ENCODE measurements around the gene CAPN13.
A peak's percentile ranks its signal among the peaks of the same experiment; 100 is the strongest.

Gene CAPN13

DNA sequence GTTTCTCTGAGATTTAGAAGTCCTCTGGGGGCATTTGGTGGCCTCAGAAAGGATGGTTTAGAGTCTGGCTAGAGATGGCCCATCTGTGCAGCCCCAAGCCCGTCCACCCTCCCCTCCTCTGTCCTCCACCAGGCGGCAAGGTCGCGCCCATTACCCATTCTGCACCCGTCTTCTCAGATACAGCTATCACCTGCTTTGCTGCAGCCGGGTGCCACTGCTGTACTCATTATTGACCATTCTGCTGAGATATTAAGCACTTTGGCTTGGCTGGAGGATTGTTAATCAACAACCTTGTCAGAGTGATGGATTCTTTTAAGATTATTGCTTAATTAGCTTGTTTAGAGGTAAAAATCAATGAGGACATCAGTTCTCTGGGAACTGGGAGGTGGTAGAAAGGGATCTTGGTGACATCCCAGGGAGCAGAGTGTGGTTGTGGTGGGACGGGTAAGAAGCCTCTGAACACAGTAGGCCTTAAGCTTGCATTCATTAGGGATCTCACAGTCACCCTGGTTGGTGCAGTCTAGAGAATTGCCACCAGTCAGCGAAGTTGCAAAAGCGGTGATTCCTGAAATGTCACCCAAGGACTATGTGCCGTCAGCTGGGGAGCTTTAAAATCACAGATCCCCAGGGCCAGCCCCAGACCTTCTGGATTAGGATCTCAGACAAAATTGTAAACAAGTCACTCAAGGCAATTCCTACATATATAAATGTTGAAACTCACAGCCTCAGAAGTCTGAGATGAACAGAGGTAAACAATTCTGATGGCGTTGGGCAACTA is 90.9 kb downstream of the CAPN13 start:
- H3K27me3 ChIP-seq (ENCODE audit: insufficient read depth, poor library complexity, severe bottlenecking): no peaks in the 10 kb centered on the region
- no peaks in the 10 kb centered on the region for H3K9me3 ChIP-seq (ENCODE audit: severe bottlenecking)
- TF ChIP-seq, protein P1, sequence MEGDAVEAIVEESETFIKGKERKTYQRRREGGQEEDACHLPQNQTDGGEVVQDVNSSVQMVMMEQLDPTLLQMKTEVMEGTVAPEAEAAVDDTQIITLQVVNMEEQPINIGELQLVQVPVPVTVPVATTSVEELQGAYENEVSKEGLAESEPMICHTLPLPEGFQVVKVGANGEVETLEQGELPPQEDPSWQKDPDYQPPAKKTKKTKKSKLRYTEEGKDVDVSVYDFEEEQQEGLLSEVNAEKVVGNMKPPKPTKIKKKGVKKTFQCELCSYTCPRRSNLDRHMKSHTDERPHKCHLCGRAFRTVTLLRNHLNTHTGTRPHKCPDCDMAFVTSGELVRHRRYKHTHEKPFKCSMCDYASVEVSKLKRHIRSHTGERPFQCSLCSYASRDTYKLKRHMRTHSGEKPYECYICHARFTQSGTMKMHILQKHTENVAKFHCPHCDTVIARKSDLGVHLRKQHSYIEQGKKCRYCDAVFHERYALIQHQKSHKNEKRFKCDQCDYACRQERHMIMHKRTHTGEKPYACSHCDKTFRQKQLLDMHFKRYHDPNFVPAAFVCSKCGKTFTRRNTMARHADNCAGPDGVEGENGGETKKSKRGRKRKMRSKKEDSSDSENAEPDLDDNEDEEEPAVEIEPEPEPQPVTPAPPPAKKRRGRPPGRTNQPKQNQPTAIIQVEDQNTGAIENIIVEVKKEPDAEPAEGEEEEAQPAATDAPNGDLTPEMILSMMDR (IDR thresholded peaks at IDR 0.05; ENCODE audit: poor library complexity, severe bottlenecking): no peak
- H3K27ac ChIP-seq (ENCODE audit: poor library complexity, severe bottlenecking): no peak overlapping the region
- no peak for DNase-seq (ENCODE audit: low spot score)
- no peak for ATAC-seq (ENCODE audit: low read depth)
- no peaks in the 10 kb centered on the region for H3K4me1 ChIP-seq (ENCODE audit: insufficient read depth, poor library complexity, severe bottlenecking)
- no peak overlapping the region for H3K4me3 ChIP-seq (ENCODE audit: severe bottlenecking)
- no peaks in the 10 kb centered on the region for H3K36me3 ChIP-seq (ENCODE audit: low read depth)

- DNase-seq (ENCODE audit: low spot score) (no peak), ATAC-seq (ENCODE audit: low read depth) (no peak)
- no peaks in the 10 kb centered on the region for H3K27me3 ChIP-seq (ENCODE audit: insufficient read depth, poor library complexity, severe bottlenecking)
Measured at GRCh38 chr2:30714811-30715709, 92.2 kb downstream of the CAPN13 start.

DNA sequence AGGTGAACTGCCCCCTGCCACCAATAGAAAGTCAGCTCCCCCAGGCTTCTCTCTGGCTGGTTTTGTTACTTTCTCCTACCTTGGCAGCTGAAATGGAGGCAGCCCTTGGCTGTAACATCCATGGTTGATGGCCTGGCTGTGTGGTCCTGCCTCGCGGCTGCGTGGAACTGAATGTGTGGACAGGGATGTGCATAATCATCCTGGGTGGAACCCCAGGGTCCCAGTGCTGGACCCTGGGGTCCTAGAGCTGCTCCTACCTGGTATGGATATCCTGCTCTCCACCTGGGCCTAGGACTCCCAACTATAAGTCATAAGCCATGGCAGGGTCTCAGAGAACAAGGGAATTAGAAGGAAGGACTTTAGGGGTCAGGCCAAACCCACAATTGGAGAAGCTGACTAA is 93.5 kb downstream of the CAPN13 start:
- Histone ChIP-seq H3K27ac (ENCODE audit: poor library complexity, severe bottlenecking) (no peak overlapping the region), H3K9me3 (ENCODE audit: severe bottlenecking) (no peaks in the 10 kb centered on the region), H3K4me1 (ENCODE audit: insufficient read depth, poor library complexity, severe bottlenecking) (no peaks in the 10 kb centered on the region), H3K36me3 (ENCODE audit: low read depth) (no peaks in the 10 kb centered on the region), H3K27me3 (ENCODE audit: insufficient read depth, poor library complexity, severe bottlenecking) (no peaks in the 10 kb centered on the region), H3K4me3 (ENCODE audit: severe bottlenecking) (no peak overlapping the region)
- ATAC-seq (ENCODE audit: low read depth): no peak
- DNase-seq (ENCODE audit: low spot score): no peak
- TF ChIP-seq, protein P1 (IDR thresholded peaks at IDR 0.05; ENCODE audit: poor library complexity, severe bottlenecking): no peak

More at GRCh38 chr2:30714811-30715709, 92.2 kb downstream of the CAPN13 start:
- Histone ChIP-seq H3K9me3 (ENCODE audit: severe bottlenecking) (no peaks in the 10 kb centered on the region), H3K4me3 (ENCODE audit: severe bottlenecking) (no peak overlapping the region), H3K27ac (ENCODE audit: poor library complexity, severe bottlenecking) (no peak overlapping the region), H3K36me3 (ENCODE audit: low read depth) (no peaks in the 10 kb centered on the region), H3K4me1 (ENCODE audit: insufficient read depth, poor library complexity, severe bottlenecking) (no peaks in the 10 kb centered on the region)
- TF ChIP-seq, protein P1 (IDR thresholded peaks at IDR 0.05; ENCODE audit: poor library complexity, severe bottlenecking): no peak

GRCh38 chr2:30711646-30712085 is 95.6 kb downstream of the CAPN13 start:
- Histone ChIP-seq H3K27ac (ENCODE audit: poor library complexity, severe bottlenecking) (no peak overlapping the region), H3K27me3 (ENCODE audit: insufficient read depth, poor library complexity, severe bottlenecking) (no peaks in the 10 kb centered on the region), H3K4me3 (ENCODE audit: severe bottlenecking) (no peak overlapping the region), H3K36me3 (ENCODE audit: low read depth) (no peaks in the 10 kb centered on the region), H3K9me3 (ENCODE audit: severe bottlenecking) (no peaks in the 10 kb centered on the region), H3K4me1 (ENCODE audit: insufficient read depth, poor library complexity, severe bottlenecking) (no peaks in the 10 kb centered on the region)
- peak; percentile 69 for ATAC-seq (ENCODE audit: low read depth)
- TF ChIP-seq, protein P1 (IDR thresholded peaks at IDR 0.05; ENCODE audit: poor library complexity, severe bottlenecking): peak; percentile 96
- no peak for DNase-seq (ENCODE audit: low spot score)
